Measurements from ENCODE around the gene FOXP2. TPM values are rescaled to one million over a fixed set of nuclear protein-coding genes. Genes with fewer than 3 reads are reported as not detected.
"Not testable (repeated sequence)": the region's sequence is repeated elsewhere in the genome, so short reads cannot be mapped to it uniquely, and the experiment has no call there.

FOXP2 gene
- total RNA-seq, 1 experiment from 2014 or later: 0.17 TPM

DNA sequence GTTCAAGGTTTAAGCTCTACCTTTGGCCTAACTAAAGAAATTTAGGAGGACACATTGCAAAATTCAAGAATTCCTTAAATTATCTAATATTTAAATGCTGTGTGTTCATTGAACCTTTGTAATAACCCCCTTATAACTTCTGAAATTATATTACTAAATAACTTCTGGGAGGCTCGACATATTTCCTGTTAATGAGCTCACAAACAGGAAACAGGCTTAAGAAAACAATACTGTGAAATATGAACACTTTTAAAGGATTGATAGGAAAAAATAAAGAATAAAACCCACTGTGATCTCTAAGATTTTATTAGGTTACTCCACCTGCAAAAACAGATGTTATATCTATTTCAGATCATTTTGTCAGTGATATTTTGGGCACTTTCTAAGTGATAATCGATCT is 74.1 kb downstream of the FOXP2 start:
- Mint-ChIP-seq H3K36me3 (peaks cover 22% of the 10 kb centered on the region), H3K4me3 (no peak overlapping the region), H3K27me3 (ENCODE audit: low read depth) (no peaks in the 10 kb centered on the region; the same call in 1 of the 2 replicates), H3K27ac (no peak overlapping the region), H3K4me1 (no peaks in the 10 kb centered on the region), H3K9me3 (peaks cover 35% of the 10 kb centered on the region)
- CTCF ChIA-PET: no interaction called here
- POLR2A ChIA-PET: no interaction called here
- ATAC-seq: no peak
- no peak for DNase-seq (ENCODE audit: low spot score)
- TF ChIP-seq FOXK1 (CRISPR knock-in tag; IDR thresholded peaks at IDR 0.05): no peak
- TF ChIP-seq, protein P1, sequence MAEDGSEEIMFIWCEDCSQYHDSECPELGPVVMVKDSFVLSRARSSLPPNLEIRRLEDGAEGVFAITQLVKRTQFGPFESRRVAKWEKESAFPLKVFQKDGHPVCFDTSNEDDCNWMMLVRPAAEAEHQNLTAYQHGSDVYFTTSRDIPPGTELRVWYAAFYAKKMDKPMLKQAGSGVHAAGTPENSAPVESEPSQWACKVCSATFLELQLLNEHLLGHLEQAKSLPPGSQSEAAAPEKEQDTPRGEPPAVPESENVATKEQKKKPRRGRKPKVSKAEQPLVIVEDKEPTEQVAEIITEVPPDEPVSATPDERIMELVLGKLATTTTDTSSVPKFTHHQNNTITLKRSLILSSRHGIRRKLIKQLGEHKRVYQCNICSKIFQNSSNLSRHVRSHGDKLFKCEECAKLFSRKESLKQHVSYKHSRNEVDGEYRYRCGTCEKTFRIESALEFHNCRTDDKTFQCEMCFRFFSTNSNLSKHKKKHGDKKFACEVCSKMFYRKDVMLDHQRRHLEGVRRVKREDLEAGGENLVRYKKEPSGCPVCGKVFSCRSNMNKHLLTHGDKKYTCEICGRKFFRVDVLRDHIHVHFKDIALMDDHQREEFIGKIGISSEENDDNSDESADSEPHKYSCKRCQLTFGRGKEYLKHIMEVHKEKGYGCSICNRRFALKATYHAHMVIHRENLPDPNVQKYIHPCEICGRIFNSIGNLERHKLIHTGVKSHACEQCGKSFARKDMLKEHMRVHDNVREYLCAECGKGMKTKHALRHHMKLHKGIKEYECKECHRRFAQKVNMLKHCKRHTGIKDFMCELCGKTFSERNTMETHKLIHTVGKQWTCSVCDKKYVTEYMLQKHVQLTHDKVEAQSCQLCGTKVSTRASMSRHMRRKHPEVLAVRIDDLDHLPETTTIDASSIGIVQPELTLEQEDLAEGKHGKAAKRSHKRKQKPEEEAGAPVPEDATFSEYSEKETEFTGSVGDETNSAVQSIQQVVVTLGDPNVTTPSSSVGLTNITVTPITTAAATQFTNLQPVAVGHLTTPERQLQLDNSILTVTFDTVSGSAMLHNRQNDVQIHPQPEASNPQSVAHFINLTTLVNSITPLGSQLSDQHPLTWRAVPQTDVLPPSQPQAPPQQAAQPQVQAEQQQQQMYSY (CRISPR knock-in tag; IDR thresholded peaks at IDR 0.05): no peak
- TF ChIP-seq, protein P2, sequence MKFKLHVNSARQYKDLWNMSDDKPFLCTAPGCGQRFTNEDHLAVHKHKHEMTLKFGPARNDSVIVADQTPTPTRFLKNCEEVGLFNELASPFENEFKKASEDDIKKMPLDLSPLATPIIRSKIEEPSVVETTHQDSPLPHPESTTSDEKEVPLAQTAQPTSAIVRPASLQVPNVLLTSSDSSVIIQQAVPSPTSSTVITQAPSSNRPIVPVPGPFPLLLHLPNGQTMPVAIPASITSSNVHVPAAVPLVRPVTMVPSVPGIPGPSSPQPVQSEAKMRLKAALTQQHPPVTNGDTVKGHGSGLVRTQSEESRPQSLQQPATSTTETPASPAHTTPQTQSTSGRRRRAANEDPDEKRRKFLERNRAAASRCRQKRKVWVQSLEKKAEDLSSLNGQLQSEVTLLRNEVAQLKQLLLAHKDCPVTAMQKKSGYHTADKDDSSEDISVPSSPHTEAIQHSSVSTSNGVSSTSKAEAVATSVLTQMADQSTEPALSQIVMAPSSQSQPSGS (CRISPR knock-in tag; IDR thresholded peaks at IDR 0.05; ENCODE audit: borderline replicate concordance, low read depth): no peak
- no peak for TF ChIP-seq TCF7 (CRISPR knock-in tag; IDR thresholded peaks at IDR 0.05; ENCODE audit: low read depth)
- no peak for TF ChIP-seq E2F4 (CRISPR knock-in tag; IDR thresholded peaks at IDR 0.05; ENCODE audit: borderline replicate concordance, low read depth)
- TF ChIP-seq NR2C2 (CRISPR knock-in tag; IDR thresholded peaks at IDR 0.05): no peak
- TF ChIP-seq E2F5 (CRISPR knock-in tag; IDR thresholded peaks at IDR 0.05): no peak
- no peak for TF ChIP-seq ZNF671 (CRISPR knock-in tag; IDR thresholded peaks at IDR 0.05)
- no peak for TF ChIP-seq KAT7 (CRISPR knock-in tag; IDR thresholded peaks at IDR 0.05; ENCODE audit: borderline replicate concordance)

- H3K36me3 Mint-ChIP-seq; H3K4me1 Mint-ChIP-seq; ATAC-seq; H3K27ac Mint-ChIP-seq; POLR2A ChIA-PET; H3K27me3 Mint-ChIP-seq (ENCODE audit: low read depth); H3K9me3 Mint-ChIP-seq; CTCF ChIA-PET; H3K4me3 Mint-ChIP-seq; DNase-seq (ENCODE audit: low spot score): not testable (repeated sequence)
Measured at GRCh38 chr7:114497491-114497890, 82.9 kb downstream of the FOXP2 start.

DNA sequence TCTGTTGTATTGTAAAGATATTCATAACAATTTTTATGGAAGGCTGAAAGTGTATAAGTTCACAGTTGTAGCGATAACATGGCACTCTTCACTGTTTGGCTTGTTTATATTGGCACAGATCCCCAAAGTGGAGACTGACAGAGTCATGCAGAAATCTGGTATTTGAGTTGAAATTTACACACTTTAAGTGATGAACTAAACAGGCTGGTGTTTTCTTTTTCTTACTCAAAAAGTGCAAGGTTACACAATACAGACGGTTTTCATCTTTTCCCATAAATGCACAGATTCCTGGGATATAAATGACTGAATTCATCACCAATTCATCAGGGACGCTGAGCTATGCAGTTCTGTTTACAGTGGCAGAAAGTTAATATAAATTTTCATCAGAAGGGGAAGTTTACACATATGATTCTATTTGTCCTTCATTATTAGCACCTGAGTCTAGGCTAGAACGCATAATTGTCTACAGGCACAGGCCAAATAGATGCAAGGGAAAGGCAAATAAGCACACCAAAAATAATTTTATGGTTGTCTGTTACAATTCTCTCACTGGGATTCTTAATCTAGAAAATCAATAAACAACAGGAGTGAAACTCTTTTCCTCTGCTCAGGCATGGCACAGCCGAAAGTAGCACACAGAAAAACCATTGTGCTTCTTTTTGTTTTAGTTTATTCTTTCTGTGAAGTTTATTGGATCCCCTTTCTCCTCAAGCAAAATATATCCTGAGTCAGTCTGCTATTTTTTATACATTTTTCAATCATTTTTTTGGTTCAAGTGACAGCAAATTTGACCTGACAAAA is 88.0 kb downstream of the FOXP2 start:
- Mint-ChIP-seq H3K4me1 (no peaks in the 10 kb centered on the region), H3K27me3 (ENCODE audit: low read depth) (no peaks in the 10 kb centered on the region), H3K27ac (no peak overlapping the region), H3K36me3 (no peaks in the 10 kb centered on the region), H3K9me3 (no peaks in the 10 kb centered on the region), H3K4me3 (no peak overlapping the region)
- DNase-seq (ENCODE audit: low spot score) (no peak), ATAC-seq (no peak)
- TF ChIP-seq ZNF671 (CRISPR knock-in tag; IDR thresholded peaks at IDR 0.05) (no peak), KAT7 (CRISPR knock-in tag; IDR thresholded peaks at IDR 0.05; ENCODE audit: borderline replicate concordance) (no peak), ZNF121 (CRISPR knock-in tag; IDR thresholded peaks at IDR 0.05) (no peak), NFE2L1 (CRISPR knock-in tag; IDR thresholded peaks at IDR 0.05) (no peak), RORB (CRISPR knock-in tag; IDR thresholded peaks at IDR 0.05) (no peak), FOXK1 (CRISPR knock-in tag; IDR thresholded peaks at IDR 0.05) (no peak), SOX15 (CRISPR knock-in tag; IDR thresholded peaks at IDR 0.05) (no peak), TCF7 (CRISPR knock-in tag; IDR thresholded peaks at IDR 0.05; ENCODE audit: low read depth) (no peak), JAZF1 (CRISPR knock-in tag; IDR thresholded peaks at IDR 0.05) (no peak), CREM (CRISPR knock-in tag; IDR thresholded peaks at IDR 0.05) (no peak), ZNF232 (CRISPR knock-in tag; IDR thresholded peaks at IDR 0.05) (no peak), CBFB (CRISPR knock-in tag; IDR thresholded peaks at IDR 0.05; ENCODE audit: low read depth) (no peak), RELA (CRISPR knock-in tag; IDR thresholded peaks at IDR 0.05; ENCODE audit: borderline replicate concordance) (no peak), ELF4 (CRISPR knock-in tag; IDR thresholded peaks at IDR 0.05; ENCODE audit: low read depth) (no peak), AR (CRISPR knock-in tag; IDR thresholded peaks at IDR 0.05) (no peak)
- TF ChIP-seq, protein P3, sequence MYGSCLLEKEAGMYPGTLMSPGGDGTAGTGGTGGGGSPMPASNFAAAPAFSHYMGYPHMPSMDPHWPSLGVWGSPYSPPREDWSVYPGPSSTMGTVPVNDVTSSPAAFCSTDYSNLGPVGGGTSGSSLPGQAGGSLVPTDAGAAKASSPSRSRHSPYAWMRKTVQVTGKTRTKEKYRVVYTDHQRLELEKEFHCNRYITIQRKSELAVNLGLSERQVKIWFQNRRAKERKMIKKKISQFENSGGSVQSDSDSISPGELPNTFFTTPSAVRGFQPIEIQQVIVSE (CRISPR knock-in tag; IDR thresholded peaks at IDR 0.05; ENCODE audit: borderline replicate concordance): no peak
- ChIA-PET POLR2A (no interaction called here), CTCF (interaction anchor here (1.0 kb wide), 1 partner anchor 671 kb away, joined by 5 read pairs; no protein-coding TSS in a partner anchor)

All from WTC11 (cell line).